Measurements from ENCODE around the gene PROKR1.

- no peak for TF ChIP-seq POLR2A (IDR thresholded peaks at IDR 0.05; ENCODE audit: borderline replicate concordance, extremely low read depth, insufficient read depth, insufficient read length)
- no peak for TF ChIP-seq CTCF (IDR thresholded peaks at IDR 0.05 in 2 of 3, conservative IDR thresholded peaks at IDR 0.05 in 1 of 3; ENCODE audit: borderline replicate concordance in 1 of 3, insufficient read depth in 1 of 3, low read depth in 2 of 3, low read length in 2 of 3)
- TF ChIP-seq RAD21 (IDR thresholded peaks at IDR 0.05; ENCODE audit: low read depth): no peak
- TF ChIP-seq MAX (IDR thresholded peaks at IDR 0.05): no peak
- TF ChIP-seq CEBPB (IDR thresholded peaks at IDR 0.05; ENCODE audit: low read depth): no peak
- no peak for TF ChIP-seq EZH2 (IDR thresholded peaks at IDR 0.05)
- no peak for TF ChIP-seq FOSL1 (IDR thresholded peaks at IDR 0.05; ENCODE audit: low read depth)
- no peak for TF ChIP-seq POLR2AphosphoS5 (IDR thresholded peaks at IDR 0.05; ENCODE audit: low read depth, low read length)
- no peak for TF ChIP-seq EZH2phosphoT487 (IDR thresholded peaks at IDR 0.05; ENCODE audit: borderline replicate concordance)
- TF ChIP-seq ZBTB33 (IDR thresholded peaks at IDR 0.05; ENCODE audit: extremely low read depth, insufficient replicate concordance, low read length): no peak
- TF ChIP-seq JUND (IDR thresholded peaks at IDR 0.05): no peak
- no peak for TF ChIP-seq SRF (IDR thresholded peaks at IDR 0.05; ENCODE audit: low read depth)
- no peak for TF ChIP-seq REST (IDR thresholded peaks at IDR 0.05; ENCODE audit: low read depth)
Observed at GRCh38 chr2:68698567-68699377, 55.4 kb downstream of the PROKR1 start.

All from HCT116 (cell line).